H54 (cell line): ENCODE results near the gene MAD2L1BP.
A peak's percentile ranks its signal among the peaks of the same experiment; 100 is the strongest.

Experiments used
- DNase-seq: peaks from one replicate; pipeline ENCODE4 v3.0.0; 2011; ENCODE audit warnings: low spot score, mixed read lengths; ENCODE audit not compliant: insufficient read length
- FAIRE-seq: peaks from 3 replicates; lab custom pipeline; 2011; peaks lifted over from hg19 to GRCh38; lab: Jason Lieb, UNC
- POLR2A ChIP-seq: IDR thresholded peaks from 2 replicates; pipeline ENCODE4 v1.6.1; 2011; ENCODE audit warnings: low read depth, mild to moderate bottlenecking, low read length

MAD2L1BP gene

GRCh38 chr6:43676962-43677606 lies 41.4 kb downstream of the MAD2L1BP start:
- TF ChIP-seq POLR2A: no peak
- no peak for FAIRE-seq

GRCh38 chr6:43677759-43678158 lies 42.1 kb downstream of the MAD2L1BP start:
- DNase-seq (no peak), FAIRE-seq (no peak)
- no peak for TF ChIP-seq POLR2A

More at GRCh38 chr6:43676962-43677606, 41.4 kb downstream of the MAD2L1BP start:
- no peak for DNase-seq

DNA sequence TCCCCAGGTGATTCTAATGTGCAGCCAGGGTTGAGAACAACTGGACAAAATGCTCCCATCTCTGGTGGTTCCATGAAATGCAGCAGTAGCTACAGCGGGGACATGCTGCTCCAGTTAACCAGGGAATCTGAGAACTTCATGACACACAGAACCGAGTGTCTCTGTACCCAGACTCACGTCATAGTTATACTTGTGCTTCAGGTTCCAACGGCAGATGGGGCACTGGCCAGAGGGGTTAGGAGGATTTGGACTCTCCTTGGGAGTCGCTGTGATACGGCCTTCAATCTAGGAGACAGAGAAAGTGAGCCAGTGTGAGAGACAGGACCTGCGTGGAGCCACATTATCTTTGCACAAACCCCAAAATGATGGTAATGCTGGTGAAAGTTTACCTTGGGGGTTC lies 42.7 kb downstream of the MAD2L1BP start:
- TF ChIP-seq POLR2A: no peak
- DNase-seq (no peak), FAIRE-seq (no peak)

DNA sequence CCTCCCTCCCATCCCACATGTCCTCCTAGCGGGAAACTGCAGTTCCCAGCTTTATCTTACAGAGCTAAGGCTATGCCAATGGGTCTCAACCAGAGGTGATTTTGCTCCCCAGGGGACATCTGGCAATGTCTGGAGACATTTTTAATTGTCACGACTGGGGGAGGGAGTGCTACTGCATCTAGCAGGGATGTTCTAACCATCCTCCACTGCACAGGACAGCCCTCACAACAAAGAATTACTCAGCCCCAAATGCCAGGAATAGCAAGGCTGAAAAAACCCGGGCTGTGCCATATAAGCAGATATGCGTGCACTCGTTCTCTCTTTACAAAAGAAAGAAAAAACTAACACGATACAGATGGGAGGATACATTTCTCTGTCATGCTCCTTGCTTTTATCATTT lies 43.4 kb downstream of the MAD2L1BP start:
- DNase-seq (no peak), FAIRE-seq (no peak)
- TF ChIP-seq POLR2A: no peak

- FAIRE-seq (no peak), DNase-seq (no peak)
- no peak for TF ChIP-seq POLR2A
These were observed 44.9 kb downstream of the MAD2L1BP start for GRCh38 chr6:43680308-43681200.

DNA sequence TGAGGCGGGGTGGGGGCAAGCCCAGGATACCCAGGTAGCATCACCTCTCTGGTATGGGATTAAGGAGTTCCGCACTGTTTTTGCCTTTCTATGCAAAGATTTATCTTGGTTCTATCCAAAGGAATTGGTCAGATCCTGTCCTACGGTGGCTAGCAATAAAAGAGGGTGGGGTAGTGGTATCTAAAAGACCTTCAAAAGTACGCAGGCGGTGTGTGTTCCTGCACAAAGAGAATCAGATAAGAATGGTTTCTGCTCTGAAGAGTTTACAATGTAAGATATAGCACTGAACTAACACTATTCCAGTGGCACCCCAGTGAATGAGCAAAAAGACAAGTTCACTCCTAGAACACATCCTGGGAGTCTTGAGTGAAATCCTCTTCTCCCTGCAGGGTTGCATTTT lies 45.7 kb downstream of the MAD2L1BP start:
- FAIRE-seq (no peak), DNase-seq (no peak)
- no peak for TF ChIP-seq POLR2A

DNA sequence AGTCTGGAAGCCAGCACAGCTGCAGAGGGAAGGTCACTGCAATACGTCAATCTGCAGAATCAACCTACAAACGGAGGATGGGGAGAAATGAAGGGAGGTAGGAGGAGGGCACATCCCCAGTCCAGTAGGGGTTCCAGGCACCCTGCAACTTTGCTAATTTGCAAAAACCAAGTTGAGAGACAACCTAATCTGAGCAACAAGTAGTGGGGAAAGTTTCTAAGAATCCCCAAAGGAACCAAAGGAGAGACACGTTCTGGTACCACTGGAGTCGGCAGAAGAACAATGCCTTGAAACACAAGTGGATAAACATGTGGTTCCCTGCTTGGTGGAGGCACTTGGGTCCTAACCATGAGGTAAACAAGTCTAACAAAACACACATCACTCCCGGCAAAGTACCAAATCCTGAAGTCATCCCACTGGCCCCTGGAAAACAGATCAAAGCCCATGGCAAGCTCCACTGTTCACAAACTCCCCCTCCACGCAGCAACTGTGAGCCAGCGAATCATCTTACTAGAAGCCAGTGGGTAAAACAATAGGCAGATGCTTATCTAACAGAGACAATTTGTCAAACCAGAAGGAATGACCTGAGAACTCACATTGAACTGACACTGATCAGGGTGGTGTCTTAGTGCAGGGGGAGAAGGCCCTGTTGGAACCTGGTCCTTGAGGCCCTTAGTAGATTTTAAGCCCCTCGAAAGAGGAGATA lies 47.2 kb downstream of the MAD2L1BP start:
- no peak for DNase-seq
- TF ChIP-seq POLR2A: no peak
- FAIRE-seq: no peak

- no peak for TF ChIP-seq POLR2A
- FAIRE-seq (no peak), DNase-seq (no peak)
These were observed 48.2 kb downstream of the MAD2L1BP start for GRCh38 chr6:43683708-43684455.

- DNase-seq (no peak), FAIRE-seq (no peak)
- no peak for TF ChIP-seq POLR2A
These were observed 51.4 kb downstream of the MAD2L1BP start for GRCh38 chr6:43687079-43687436.

- FAIRE-seq (no peak), DNase-seq (peak; percentile 94)
- peak; percentile 83 for TF ChIP-seq POLR2A
These were observed 52.1 kb downstream of the MAD2L1BP start, which contains the start of gene MRPS18A for GRCh38 chr6:43687437-43688347. TSS of gene MRPS18A (minus strand) at chr6:43687791. CDS start at chr6:43687779, 12 bp downstream.

GRCh38 chr6:43689421-43689820 lies 53.8 kb downstream of the MAD2L1BP start:
- FAIRE-seq (no peak), DNase-seq (no peak)
- TF ChIP-seq POLR2A: no peak
